Measurements from ENCODE around the gene NUPR2.
"Not testable (repeated sequence)": the region's sequence is repeated elsewhere in the genome, so short reads cannot be mapped to it uniquely, and the experiment has no call there.

Gene NUPR2

DNA sequence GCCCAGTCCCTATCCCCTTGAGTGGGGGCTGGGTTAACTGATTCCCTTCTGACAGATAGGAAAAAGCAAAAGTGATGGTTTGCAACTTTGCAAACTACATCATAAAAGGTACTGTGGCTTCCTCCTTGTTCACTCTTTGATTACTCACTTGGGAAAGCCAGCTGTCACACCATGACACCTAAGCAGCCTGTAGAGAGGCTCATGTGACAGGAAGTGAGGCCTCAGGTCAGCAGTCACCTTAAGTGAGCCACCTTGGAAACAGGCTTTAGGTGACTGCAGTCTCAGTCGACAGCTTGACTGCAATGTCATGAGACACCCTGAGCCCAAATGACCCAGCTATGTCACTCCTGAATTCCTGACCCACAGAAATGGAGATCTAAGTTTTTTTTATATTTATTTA is 5.6 kb downstream of the NUPR2 start:
- TF ChIP-seq, protein P1, sequence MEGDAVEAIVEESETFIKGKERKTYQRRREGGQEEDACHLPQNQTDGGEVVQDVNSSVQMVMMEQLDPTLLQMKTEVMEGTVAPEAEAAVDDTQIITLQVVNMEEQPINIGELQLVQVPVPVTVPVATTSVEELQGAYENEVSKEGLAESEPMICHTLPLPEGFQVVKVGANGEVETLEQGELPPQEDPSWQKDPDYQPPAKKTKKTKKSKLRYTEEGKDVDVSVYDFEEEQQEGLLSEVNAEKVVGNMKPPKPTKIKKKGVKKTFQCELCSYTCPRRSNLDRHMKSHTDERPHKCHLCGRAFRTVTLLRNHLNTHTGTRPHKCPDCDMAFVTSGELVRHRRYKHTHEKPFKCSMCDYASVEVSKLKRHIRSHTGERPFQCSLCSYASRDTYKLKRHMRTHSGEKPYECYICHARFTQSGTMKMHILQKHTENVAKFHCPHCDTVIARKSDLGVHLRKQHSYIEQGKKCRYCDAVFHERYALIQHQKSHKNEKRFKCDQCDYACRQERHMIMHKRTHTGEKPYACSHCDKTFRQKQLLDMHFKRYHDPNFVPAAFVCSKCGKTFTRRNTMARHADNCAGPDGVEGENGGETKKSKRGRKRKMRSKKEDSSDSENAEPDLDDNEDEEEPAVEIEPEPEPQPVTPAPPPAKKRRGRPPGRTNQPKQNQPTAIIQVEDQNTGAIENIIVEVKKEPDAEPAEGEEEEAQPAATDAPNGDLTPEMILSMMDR (IDR thresholded peaks at IDR 0.05; ENCODE audit: control insufficient read depth, extremely low read depth, insufficient read depth): no peak
- no peak for DNase-seq (ENCODE audit: low read depth)

DNA sequence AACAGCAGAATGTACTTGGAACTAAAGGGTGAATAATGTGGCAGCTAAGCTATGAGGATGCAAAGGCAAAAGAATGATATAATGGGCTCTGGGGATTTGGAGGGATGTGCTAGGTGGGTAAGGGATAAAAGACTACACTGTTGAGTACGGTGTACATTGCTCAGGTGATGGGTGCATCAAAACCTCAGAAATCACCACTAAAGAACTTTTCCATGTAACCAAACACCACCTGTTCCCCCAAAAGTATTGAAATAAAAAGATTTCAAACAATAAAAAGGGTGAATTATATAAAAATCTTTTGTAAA is 8.3 kb downstream of the NUPR2 start:
- TF ChIP-seq, protein P1 (IDR thresholded peaks at IDR 0.05; ENCODE audit: control insufficient read depth, extremely low read depth, insufficient read depth): no peak
- no peak overlapping the region for H3K4me3 ChIP-seq (ENCODE audit: low read depth, low read length)
- no peak for DNase-seq (ENCODE audit: low read depth)

More for the DNA sequence above, 5.6 kb downstream of the NUPR2 start:
- H3K4me3 ChIP-seq (ENCODE audit: low read depth, low read length): no peak overlapping the region

GRCh38 chr7:56106108-56107073 is 9.8 kb downstream of the NUPR2 start, which contains the start of gene CHCHD2:
Gene CHCHD2 (minus strand): TSS chr7:56106476. CDS start chr7:56106413, 63 bp downstream.
- peak; percentile 99 for DNase-seq (ENCODE audit: low read depth)
- peak within 1 kb of the TSS; percentile 81 for H3K4me3 ChIP-seq (ENCODE audit: low read depth, low read length)
- TF ChIP-seq, protein P1 (IDR thresholded peaks at IDR 0.05; ENCODE audit: control insufficient read depth, extremely low read depth, insufficient read depth): no peak

- H3K4me3 ChIP-seq (ENCODE audit: low read depth, low read length): peak overlapping the region; percentile 81
- peak; percentile 50 for DNase-seq (ENCODE audit: low read depth)
- TF ChIP-seq, protein P1 (IDR thresholded peaks at IDR 0.05; ENCODE audit: control insufficient read depth, extremely low read depth, insufficient read depth): no peak
These were observed 10.7 kb downstream of the NUPR2 start for GRCh38 chr7:56105508-56105907.

- DNase-seq (ENCODE audit: low read depth); H3K4me3 ChIP-seq (ENCODE audit: low read depth, low read length): not testable (repeated sequence)
These were observed 12.1 kb downstream of the NUPR2 start for GRCh38 chr7:56104138-56104537.

- TF ChIP-seq, protein P1 (IDR thresholded peaks at IDR 0.05; ENCODE audit: control insufficient read depth, extremely low read depth, insufficient read depth): no peak
- no peak for DNase-seq (ENCODE audit: low read depth)
- H3K4me3 ChIP-seq (ENCODE audit: low read depth, low read length): no peak overlapping the region
These were observed 16.6 kb downstream of the NUPR2 start for GRCh38 chr7:56099653-56100052.

- H3K4me3 ChIP-seq (ENCODE audit: low read depth, low read length): not testable (repeated sequence)
These were observed 17.8 kb downstream of the NUPR2 start for GRCh38 chr7:56098187-56099008.

More at GRCh38 chr7:56098187-56099008, 17.8 kb downstream of the NUPR2 start:
- not testable (repeated sequence) for DNase-seq (ENCODE audit: low read depth)

All from LNCaP clone FGC (cell line).